ENCODE measurements around the gene RSPO4. TPM values are rescaled to one million over a fixed set of nuclear protein-coding genes. Genes with fewer than 3 reads are reported as not detected.

RSPO4 gene
- total RNA-seq, 2 donors from 2014 or later = not detected

- DNase-seq (no peak), ATAC-seq (no peak)
- Histone ChIP-seq H3K27ac (no peak overlapping the region), H3K36me3 (replicated peaks in 1 of 2; ENCODE audit: insufficient read depth in 1 of 2, low read depth in 2 of 2) (no peaks in the 10 kb centered on the region), H3K4me1 (no peaks in the 10 kb centered on the region), H3K4me3 (no peak overlapping the region), H3K9me3 (no peaks in the 10 kb centered on the region), H3K27me3 (no peaks in the 10 kb centered on the region)
- no peak for TF ChIP-seq CTCF (IDR thresholded peaks at IDR 0.05)
- no peak for TF ChIP-seq POLR2A (IDR thresholded peaks at IDR 0.05)
- intact Hi-C loops (cut with DNase I) = no loop called here
- WGBS, 2 donors = 71 to 79% methylated on average over 2 to 4 of the region's 5 CpGs
Measured at GRCh38 chr20:921068-921467, 81.0 kb downstream of the RSPO4 start.

- 80 to 83% methylated on average over 4 of the region's 4 CpGs for WGBS, 2 donors
- H3K27me3 ChIP-seq = no peaks in the 10 kb centered on the region
- H3K27ac ChIP-seq = no peak overlapping the region
- no peaks in the 10 kb centered on the region for H3K9me3 ChIP-seq
- H3K36me3 ChIP-seq (replicated peaks in 1 of 2; ENCODE audit: insufficient read depth in 1 of 2, low read depth in 2 of 2) = no peaks in the 10 kb centered on the region
- no peak for DNase-seq
- no peak for ATAC-seq
- intact Hi-C loops (cut with DNase I) = no loop called here
- no peaks in the 10 kb centered on the region for H3K4me1 ChIP-seq
- TF ChIP-seq CTCF (IDR thresholded peaks at IDR 0.05) (no peak), POLR2A (IDR thresholded peaks at IDR 0.05) (no peak)
- no peak overlapping the region for H3K4me3 ChIP-seq
Measured at GRCh38 chr20:920311-920710, 81.8 kb downstream of the RSPO4 start.

GRCh38 chr20:919491-919916, 82.6 kb downstream of the RSPO4 start:
- 56 to 73% methylated on average over 5 of the region's 5 CpGs for WGBS, 2 donors
- ATAC-seq (no peak), DNase-seq (no peak)
- Histone ChIP-seq H3K4me1 (no peaks in the 10 kb centered on the region), H3K4me3 (no peak overlapping the region), H3K9me3 (no peaks in the 10 kb centered on the region), H3K36me3 (replicated peaks in 1 of 2; ENCODE audit: insufficient read depth in 1 of 2, low read depth in 2 of 2) (no peaks in the 10 kb centered on the region), H3K27ac (no peak overlapping the region), H3K27me3 (no peaks in the 10 kb centered on the region)
- intact Hi-C loops (cut with DNase I) = no loop called here
- TF ChIP-seq POLR2A (IDR thresholded peaks at IDR 0.05) = no peak
- no peak for TF ChIP-seq CTCF (IDR thresholded peaks at IDR 0.05)

- no peak for TF ChIP-seq CTCF (IDR thresholded peaks at IDR 0.05)
- TF ChIP-seq POLR2A (IDR thresholded peaks at IDR 0.05) = no peak
- Histone ChIP-seq H3K4me1 (no peaks in the 10 kb centered on the region), H3K36me3 (replicated peaks in 1 of 2; ENCODE audit: insufficient read depth in 1 of 2, low read depth in 2 of 2) (no peaks in the 10 kb centered on the region), H3K27ac (no peak overlapping the region), H3K9me3 (no peaks in the 10 kb centered on the region), H3K4me3 (no peak overlapping the region), H3K27me3 (no peaks in the 10 kb centered on the region)
- DNase-seq (no peak), ATAC-seq (no peak)
- WGBS, 2 donors = 40 to 49% methylated on average over 4 of the region's 4 CpGs
- intact Hi-C loops (cut with DNase I) = no loop called here
Measured at GRCh38 chr20:917416-917815, 84.7 kb downstream of the RSPO4 start.

- intact Hi-C loops (cut with DNase I) = no loop called here
- no peaks in the 10 kb centered on the region for H3K27me3 ChIP-seq
- WGBS, 2 donors = 31 to 32% methylated on average over 5 of the region's 5 CpGs
- no peaks in the 10 kb centered on the region for H3K4me1 ChIP-seq
- no peaks in the 10 kb centered on the region for H3K36me3 ChIP-seq (replicated peaks in 1 of 2; ENCODE audit: insufficient read depth in 1 of 2, low read depth in 2 of 2)
- TF ChIP-seq CTCF (IDR thresholded peaks at IDR 0.05) (no peak), POLR2A (IDR thresholded peaks at IDR 0.05) (no peak)
- H3K4me3 ChIP-seq = no peak overlapping the region
- H3K27ac ChIP-seq = no peak overlapping the region
- ATAC-seq (no peak), DNase-seq (no peak)
- H3K9me3 ChIP-seq = no peaks in the 10 kb centered on the region
Measured at GRCh38 chr20:916825-917224, 85.3 kb downstream of the RSPO4 start.

Measured in body of pancreas (tissue), 4 donors.